Activated naive CD8-positive, alpha-beta T cell treated with anti-CD3 and anti-CD28 coated beads, Interleukin-2, amount 50 U/mL, for 16 hours (primary cell): ENCODE results near the gene ARHGEF38.

Experiments
- DNase-seq: peaks from one replicate; pipeline ENCODE4 v3.0.0-alpha.2; 2020; ENCODE audit warnings: low read depth, low spot score

ARHGEF38 gene

GRCh38 chr4:105556206-105556605 lies 3.8 kb downstream of the ARHGEF38 start:
- no peak for DNase-seq

GRCh38 chr4:105558277-105558676 lies 5.9 kb downstream of the ARHGEF38 start:
- DNase-seq: no peak

GRCh38 chr4:105560421-105560848 lies 8.0 kb downstream of the ARHGEF38 start:
- no peak for DNase-seq

- DNase-seq: no peak
Measured at GRCh38 chr4:105563352-105563751, 10.9 kb downstream of the ARHGEF38 start.

- no peak for DNase-seq
Measured at GRCh38 chr4:105568584-105568983, 16.2 kb downstream of the ARHGEF38 start.

GRCh38 chr4:105569057-105569865 lies 16.8 kb downstream of the ARHGEF38 start:
- no peak for DNase-seq

GRCh38 chr4:105569866-105570236 lies 17.4 kb downstream of the ARHGEF38 start:
- DNase-seq: no peak

GRCh38 chr4:105572296-105572695 lies 19.9 kb downstream of the ARHGEF38 start:
- DNase-seq: no peak

GRCh38 chr4:105586638-105587328 lies 34.4 kb downstream of the ARHGEF38 start:
- DNase-seq: no peak

- no peak for DNase-seq
Measured at GRCh38 chr4:105587841-105588240, 35.4 kb downstream of the ARHGEF38 start.

GRCh38 chr4:105588252-105588651 lies 35.8 kb downstream of the ARHGEF38 start:
- no peak for DNase-seq

GRCh38 chr4:105591573-105591972 lies 39.2 kb downstream of the ARHGEF38 start:
- DNase-seq: no peak

- DNase-seq: no peak
Measured at GRCh38 chr4:105594099-105595010, 41.9 kb downstream of the ARHGEF38 start.

GRCh38 chr4:105596684-105597083 lies 44.3 kb downstream of the ARHGEF38 start:
- no peak for DNase-seq

GRCh38 chr4:105598052-105598451 lies 45.6 kb downstream of the ARHGEF38 start:
- DNase-seq: no peak

GRCh38 chr4:105598787-105599186 lies 46.4 kb downstream of the ARHGEF38 start:
- no peak for DNase-seq

GRCh38 chr4:105599482-105599881 lies 47.1 kb downstream of the ARHGEF38 start:
- DNase-seq: no peak

GRCh38 chr4:105599932-105600655 lies 47.7 kb downstream of the ARHGEF38 start:
- no peak for DNase-seq

GRCh38 chr4:105600951-105601350 lies 48.5 kb downstream of the ARHGEF38 start:
- DNase-seq: no peak

GRCh38 chr4:105601406-105601805 lies 49.0 kb downstream of the ARHGEF38 start:
- no peak for DNase-seq

GRCh38 chr4:105603158-105603557 lies 50.7 kb downstream of the ARHGEF38 start:
- no peak for DNase-seq
